Stimulated activated CD4-positive, alpha-beta T cell treated with anti-CD3 and anti-CD28 coated beads, Interleukin-12 subunit alpha, Interleukin-12 subunit beta, amount 100 ng/mL, for 4 hours (primary cell): Measurements from ENCODE around the gene CTIF.

Experiments
- DNase-seq: peaks from one replicate; pipeline ENCODE4 v3.0.0-alpha.2; 2020

Gene CTIF

GRCh38 chr18:48795696-48796095 is 256.9 kb downstream of the CTIF start:
- no peak for DNase-seq

GRCh38 chr18:48796491-48797205 is 257.8 kb downstream of the CTIF start:
- DNase-seq = no peak

GRCh38 chr18:48797841-48798255 is 259.0 kb downstream of the CTIF start:
- DNase-seq = no peak

GRCh38 chr18:48798334-48799245 is 259.8 kb downstream of the CTIF start:
- DNase-seq = no peak

DNA sequence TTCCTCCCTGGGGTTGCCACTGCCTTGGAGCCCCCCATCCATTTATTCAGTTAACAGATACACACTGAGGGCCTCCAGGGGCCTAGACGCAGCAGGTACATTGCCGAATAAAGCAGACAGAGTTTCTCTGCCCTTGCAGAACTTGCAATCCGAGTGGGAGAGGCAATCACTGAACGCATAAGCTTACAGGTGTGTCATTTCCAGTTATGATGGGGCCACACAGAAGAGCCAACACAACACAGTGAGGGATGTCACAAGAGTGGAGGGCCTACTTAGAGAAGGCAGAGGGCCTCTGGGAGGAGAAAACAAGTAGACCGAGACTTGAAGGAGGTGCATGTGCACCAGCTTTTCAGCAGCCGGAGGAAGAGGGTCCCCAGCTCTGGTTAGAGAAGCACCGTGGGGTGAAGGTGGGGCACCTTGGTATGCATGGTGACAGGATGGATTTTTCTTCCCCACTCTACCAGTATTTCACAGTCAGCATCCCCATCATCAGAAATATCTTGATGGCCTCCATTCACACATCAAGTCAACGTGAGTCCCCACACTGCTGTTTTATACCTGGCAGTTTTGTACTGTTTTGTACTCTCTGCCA is 261.0 kb downstream of the CTIF start:
- DNase-seq = no peak

DNA sequence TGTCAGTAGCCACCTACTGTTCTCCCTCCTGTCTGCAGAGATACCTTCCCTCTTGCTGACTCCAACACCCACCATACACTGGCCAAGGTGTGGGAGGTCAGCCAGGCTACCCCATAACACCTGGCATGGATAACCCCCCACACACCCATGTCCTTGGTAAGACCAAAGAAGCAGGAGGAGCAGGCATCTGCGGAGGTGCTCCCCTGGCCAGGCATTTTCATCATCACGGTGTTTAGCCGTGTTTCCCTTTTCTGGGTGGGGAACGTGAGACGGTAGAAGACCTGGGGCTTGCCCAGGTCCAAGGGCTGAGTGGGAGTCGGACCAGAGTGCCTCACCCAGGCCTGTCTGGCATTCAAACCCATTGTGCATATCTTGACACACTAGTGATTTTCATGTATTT is 261.6 kb downstream of the CTIF start:
- no peak for DNase-seq

- DNase-seq = no peak
Observed at GRCh38 chr18:48800876-48801727, 262.3 kb downstream of the CTIF start.

DNA sequence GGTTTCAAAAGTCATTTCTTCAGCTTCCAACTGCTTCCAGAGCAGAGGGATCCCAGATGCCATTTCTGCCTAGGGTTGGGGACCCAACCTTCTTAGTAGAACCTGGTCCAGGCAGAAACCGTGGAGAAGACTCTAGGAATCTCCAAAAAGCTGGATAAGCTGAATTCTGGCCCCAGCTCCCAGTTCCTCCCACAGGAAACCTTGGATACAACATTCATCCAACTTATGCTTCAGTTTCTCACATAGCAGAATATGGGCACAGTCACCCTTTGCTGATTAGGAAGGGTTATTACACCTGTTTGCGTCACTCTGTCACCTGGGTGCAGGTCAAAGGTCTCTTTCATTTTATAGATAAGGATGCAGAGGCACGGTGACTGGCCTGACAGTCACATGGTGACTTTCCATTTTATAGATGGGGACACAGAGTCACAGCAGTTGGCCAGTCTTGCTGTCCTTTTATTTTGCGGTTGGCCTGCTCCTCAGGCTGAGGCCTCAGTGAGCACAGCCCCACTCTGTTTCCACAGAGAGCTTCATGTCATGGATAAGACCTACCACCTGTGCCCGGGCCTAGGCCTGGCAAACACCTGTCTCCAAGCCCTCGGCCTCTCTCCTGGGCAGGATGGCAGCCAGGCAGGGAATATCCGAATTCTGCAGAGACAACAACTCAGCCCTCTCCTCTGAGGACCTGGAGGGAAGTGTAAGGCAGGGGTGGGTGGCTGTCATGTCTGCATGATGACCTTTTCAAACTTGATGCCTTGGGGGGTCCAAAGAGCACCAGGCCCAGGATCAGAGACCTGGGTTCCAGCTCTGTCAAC is 263.1 kb downstream of the CTIF start:
- DNase-seq = no peak

DNA sequence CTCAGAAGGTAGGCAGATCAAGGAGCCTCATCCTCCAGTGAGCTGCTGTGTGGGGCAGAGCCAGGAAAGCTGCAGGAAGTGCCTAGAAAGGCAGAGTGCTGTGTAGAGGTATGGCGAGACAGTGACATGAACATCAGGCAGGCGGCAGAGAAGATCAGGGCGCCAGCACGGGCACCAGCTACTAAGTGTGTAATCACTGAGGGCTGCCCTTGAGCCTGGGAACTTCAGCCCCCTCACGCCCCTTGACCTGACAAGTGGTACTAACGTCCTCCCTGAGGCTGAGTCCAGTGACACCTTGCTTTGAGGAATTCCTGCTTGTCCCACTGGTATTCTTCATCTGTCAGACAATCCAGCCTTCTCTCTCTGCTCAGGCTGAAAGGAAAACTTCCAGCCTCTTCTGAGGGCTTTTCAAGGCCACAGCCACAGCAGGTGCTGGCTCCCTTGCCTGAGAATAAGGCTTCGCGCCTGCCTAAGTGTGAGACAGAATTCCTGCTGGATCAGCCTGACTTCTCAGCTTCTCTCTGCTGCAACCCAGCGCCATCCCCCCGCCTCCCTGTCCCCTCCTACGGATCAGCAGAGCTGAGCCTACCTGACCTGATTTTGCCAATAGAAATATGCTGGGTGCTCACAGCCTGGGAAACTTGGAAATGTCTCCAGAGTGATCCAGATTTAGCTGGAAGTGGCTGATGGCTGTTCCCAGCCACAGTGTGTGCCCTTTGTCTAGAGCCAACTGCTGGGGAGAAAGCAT is 263.9 kb downstream of the CTIF start:
- DNase-seq = no peak

- no peak for DNase-seq
Observed at GRCh38 chr18:48803518-48803917, 264.7 kb downstream of the CTIF start.

DNA sequence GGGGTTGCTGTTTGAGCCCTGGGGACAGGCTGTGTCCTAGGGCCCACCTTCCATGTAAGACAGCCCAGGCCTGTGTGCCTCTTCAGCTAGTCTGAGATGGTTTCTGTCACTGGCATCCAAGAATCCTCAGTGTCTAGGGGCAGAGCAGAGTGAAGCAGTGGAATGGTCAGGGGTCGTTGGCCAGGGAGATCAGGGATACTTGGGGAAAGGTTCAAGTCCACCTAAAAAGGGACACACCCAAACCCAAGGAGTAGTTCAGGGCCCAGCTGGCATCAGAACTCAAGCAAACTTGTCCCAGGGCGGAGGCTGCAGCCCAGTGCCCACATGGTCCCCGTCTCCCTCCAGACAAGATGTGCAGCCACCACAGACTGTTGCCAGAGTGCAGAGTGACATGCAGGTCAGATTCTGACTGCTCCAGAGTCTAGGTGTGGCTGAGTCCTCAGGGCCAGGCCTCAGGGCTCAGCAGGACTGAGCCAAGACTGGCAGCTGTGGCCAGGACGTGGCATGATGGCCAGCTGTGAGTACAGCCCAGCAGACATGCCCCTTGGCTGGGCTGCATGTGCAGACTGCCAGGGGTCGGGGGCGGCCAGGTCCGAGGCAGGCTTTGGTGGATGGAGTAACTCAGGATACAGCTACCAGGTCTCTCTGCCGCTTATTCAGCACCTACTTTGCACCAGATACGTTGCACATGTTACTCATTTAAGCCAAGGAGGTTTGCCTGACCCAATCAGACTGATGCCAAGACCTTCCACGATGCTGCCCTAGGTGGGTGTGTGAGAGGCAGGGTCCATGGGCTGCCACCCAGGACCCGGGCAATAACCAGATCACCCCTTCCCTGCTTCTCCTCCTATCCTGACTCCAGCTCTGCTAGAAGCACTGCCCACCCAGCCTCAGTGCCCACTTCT is 265.4 kb downstream of the CTIF start:
- no peak for DNase-seq

- DNase-seq = no peak
Observed at GRCh38 chr18:48804856-48805610, 266.2 kb downstream of the CTIF start.

DNA sequence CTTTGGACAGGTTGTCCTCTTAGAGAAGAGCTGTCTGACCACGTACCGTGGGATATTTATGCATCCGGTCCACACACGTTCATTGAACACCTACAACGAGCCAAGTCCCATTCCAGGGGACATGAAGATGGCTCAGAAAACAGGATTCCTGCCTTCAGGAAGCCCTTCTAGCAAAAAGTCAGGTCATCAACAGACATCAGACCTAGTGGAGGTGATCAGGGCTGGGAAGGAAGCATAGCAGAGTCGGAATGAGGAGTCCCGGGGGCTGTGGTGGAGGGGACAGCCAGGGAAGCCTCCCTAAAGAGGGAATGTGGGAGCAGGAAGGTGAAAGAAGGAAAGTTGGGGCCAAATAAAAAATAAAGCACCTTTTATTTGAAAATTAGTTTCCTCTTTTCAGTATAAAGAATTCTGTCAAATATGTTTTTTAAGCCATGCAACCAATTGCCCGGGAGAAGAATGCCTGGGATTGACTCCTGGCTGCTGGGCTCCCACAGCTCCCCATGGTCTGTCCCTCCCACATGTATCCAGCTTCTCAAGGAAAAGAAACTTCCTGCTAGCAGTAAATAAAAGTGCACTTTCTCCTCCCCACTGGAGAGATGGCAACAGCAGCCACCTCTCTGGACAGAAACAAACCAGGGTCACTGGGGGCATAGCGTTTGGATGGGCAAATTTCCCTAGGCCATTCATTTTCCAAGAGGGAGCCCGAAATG is 267.1 kb downstream of the CTIF start:
- DNase-seq = no peak

- no peak for DNase-seq
Observed at GRCh38 chr18:48806551-48807261, 267.9 kb downstream of the CTIF start.

- DNase-seq = no peak
Observed at GRCh38 chr18:48808476-48808875, 269.6 kb downstream of the CTIF start.

GRCh38 chr18:48809365-48809764 is 270.5 kb downstream of the CTIF start:
- no peak for DNase-seq

DNA sequence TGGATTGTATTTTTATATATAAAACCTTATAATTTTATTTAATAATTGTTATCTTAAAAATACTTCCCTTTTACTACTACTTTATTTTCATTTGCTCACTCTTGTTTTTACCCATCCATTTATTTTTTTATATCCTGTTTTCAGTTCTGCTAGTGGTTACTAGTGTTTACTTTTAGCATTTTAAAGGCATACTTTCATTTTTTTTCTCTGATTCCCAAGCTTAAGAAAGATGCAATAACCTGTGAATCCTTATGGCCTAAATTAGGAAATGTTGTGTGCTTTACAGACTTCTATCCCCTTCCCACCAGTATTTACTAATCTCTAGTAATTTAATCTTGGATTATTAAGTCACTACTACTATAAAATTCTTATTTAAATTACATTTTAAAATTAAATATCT is 272.0 kb downstream of the CTIF start:
- no peak for DNase-seq

- no peak for DNase-seq
Observed at GRCh38 chr18:48811401-48811800, 272.6 kb downstream of the CTIF start.
